NCI-H2227 (cell line): ENCODE results near the gene RPTOR.

Experiments
- DNase-seq: peaks from one replicate; lab custom pipeline; 2025; ENCODE audit not compliant: unreplicated experiment; lab: John Stamatoyannopoulos, UW

Gene RPTOR

GRCh38 chr17:80856863-80857755 is 312.5 kb downstream of the RPTOR start:
- DNase-seq: no peak

GRCh38 chr17:80857756-80858171 is 313.1 kb downstream of the RPTOR start:
- no peak for DNase-seq

DNA sequence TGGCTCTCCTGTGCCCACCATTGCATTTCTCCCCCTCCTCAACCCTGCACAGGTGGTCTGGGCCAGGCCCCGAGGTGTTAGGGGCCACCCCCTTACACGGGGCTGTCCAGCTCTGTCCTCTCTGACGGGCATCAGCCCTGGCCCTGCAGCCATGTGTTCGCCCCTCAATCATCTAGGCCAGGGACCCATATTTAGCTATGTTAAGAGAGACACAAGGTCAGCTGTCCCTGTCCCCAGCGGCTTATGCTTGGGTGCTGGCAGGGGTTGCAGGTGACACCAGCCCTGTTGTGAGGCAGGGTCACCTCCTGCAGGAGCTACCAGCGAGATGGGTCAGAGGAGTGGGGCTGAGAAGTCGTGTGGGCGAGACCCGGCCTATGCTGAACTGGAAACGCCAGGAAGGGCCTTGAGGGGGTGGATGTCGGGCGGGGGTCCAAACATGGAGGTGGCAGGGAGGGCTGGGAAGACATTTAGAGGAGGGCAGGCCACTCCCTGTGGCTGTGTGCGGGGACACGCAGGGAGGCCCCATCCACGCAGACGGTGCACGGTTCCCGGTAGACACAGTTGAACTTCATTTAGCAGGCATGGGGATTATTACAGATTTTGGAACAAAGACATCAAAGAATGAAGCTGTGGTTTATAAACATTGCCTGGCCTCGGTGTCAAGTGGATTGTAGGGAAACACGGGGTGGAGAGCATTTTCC is 313.8 kb downstream of the RPTOR start:
- DNase-seq: no peak

DNA sequence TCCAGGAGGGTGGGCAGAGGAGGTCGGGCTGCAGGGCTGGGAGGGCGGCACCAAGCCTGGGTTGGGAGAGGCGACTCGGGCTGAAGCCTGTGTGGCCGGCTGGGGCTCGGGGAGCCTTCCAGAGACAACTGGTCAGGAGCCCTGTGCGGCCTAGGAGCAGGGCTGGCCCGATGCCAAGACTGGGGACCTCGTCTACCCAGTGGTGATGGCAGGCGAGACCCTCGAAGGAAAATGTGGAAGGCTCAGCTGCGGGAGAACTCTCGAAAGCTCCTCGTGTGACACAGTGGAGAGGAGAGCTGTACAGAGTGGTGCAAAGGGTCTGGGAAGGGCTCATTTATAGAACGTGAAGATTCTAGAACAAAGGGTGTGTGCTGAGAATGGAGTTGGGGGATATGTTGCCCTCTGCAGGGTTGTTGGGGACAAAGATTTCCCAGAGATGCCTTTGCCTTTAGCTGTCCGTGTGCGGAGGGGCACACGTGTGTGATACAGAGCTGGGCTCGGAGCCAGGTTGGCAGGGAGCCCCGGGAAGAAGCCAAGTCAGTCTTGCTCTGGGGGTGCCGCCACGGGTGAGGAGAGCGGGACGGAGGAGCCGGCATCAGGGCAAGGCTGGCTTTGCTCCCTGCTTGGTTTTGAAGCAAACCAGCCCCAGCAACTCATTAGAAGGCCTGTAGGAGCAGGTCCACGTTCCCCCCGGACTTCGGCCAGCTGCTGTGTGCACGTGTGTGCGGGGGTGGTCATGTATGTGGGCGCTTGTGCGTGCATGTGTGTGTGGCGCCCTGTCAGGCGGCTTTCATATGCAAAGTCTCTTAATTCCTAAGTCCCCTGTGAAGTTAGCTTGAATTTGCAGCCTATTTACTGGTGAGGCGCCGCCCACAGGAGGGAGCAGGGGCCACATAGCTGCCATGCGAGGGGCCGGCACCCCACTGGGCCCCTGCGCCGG is 314.6 kb downstream of the RPTOR start:
- no peak for DNase-seq

- no peak for DNase-seq
These were observed 315.5 kb downstream of the RPTOR start for GRCh38 chr17:80860101-80860671.

DNA sequence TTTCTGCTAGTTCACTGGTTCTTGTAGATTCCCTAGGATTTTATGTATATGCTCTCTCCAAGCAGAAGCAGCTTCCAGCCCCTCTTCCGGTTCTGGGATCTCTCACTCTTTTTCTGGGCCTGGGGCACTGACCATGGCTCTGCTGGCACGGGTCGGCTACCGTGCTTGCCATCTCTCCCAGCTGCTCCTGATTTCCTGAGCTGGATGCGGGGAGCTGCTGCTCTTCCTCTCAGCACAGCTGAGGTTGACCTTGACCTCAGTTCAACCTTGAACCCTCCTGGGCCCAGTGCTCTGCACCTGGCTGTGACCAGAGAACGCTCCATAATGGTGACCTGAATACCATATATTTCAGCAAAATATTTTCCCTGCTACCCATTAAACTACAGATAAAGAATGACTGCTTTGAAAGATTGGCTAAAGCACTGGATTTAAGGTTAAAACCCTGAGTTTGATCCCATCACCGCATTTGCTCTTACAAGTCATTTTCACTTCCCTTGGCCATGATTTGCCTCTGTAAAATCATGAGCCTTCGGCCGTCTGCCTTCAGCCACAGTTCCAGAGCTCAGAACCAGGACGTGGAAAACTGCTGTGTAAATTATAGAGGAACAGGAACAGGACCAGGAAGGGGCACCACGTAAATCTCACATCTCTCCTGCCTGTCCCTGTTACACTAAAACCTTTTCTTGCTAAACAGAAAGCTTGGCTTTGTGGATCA is 316.2 kb downstream of the RPTOR start:
- no peak for DNase-seq

- DNase-seq: no peak
These were observed 316.8 kb downstream of the RPTOR start for GRCh38 chr17:80861418-80861815.

DNA sequence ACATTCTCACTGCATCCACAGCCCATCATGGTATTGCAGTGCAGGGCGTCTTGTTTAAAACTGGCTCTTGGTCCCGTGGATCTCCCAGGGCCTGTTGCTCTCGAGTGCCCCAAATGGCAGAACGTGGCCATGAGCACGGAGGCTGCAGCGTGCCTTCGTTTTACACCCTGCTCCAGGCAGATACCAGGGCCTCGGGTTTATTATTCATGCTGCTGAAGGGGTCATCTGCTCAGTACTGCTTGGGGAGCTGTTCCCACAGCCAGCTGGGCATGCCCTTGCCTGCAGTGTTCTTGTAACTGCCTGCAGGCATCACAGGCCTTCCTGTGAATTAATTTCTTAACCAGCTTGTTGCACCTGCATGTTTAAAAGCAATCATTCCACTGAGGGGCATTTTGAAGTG is 317.3 kb downstream of the RPTOR start:
- DNase-seq: no peak

GRCh38 chr17:80862481-80862961 is 317.9 kb downstream of the RPTOR start:
- no peak for DNase-seq

DNA sequence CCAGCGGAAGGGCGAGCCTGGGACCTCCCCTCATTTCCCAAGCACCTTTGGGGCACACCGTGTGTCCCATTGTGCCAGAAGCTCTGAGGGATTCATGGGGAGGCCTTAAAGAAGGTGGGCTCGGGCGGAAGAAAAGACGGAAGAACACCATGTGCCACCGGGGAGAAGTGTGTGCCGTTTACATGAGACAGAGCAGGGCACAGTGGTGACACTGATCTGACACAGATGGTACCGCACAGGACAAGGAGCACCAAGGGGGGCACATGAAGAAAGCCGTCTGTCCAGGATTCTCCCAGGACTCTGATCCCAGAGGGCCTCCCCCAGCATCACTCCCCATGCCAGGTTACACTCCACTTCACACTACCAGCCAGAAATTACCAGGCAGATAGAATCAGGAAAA is 318.3 kb downstream of the RPTOR start:
- no peak for DNase-seq

- no peak for DNase-seq
These were observed 319.0 kb downstream of the RPTOR start for GRCh38 chr17:80863626-80864025.

GRCh38 chr17:80864751-80865150 is 320.1 kb downstream of the RPTOR start:
- DNase-seq: no peak

- DNase-seq: peak; percentile 52
These were observed 321.6 kb downstream of the RPTOR start for GRCh38 chr17:80866050-80866793.

DNA sequence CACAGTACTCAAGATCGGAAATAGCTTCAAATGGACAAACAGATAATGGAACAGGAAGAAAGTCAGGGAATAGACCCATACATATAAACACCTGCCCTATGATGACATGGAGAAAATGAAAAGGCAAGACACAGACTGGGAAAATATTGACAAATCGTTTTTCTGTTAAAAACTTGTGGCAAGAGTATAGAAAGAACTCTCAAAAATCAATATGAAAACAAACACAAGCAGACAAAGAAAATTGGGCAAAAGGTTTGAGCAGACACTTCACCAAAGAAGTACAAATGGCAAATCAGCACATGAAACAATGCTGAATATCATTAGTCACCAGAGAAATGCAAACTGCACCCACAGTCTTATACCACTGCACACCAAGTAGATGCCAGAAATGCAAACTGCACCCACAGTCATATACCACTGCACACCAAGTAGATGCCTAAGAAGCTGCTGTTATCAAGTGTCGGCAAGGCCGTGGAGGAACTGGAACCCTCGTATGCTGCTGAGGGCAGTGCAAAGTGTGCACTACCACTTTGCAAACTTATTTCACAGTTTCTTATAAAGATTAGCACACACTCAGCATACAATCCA is 323.5 kb downstream of the RPTOR start:
- no peak for DNase-seq

GRCh38 chr17:80869481-80870145 is 325.0 kb downstream of the RPTOR start:
- no peak for DNase-seq

DNA sequence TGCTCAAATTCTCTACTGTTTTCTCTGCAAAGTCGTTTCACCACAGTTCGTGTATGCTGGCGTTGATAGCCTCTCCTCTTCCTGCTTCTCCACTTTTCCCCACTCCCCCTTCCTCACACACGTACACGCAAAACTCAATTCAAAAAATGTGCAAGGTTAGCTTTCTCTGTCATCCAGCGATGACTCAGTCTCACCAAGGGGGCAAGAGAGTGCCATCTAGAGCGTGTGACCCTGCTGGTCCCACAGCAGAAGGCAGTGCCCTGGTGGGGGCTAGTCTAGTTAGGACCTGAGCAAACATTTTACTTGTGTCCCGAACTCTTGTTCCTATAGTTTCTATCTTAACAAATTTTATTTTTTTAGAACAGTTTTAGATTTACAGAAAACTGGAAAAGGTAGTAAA is 325.8 kb downstream of the RPTOR start:
- no peak for DNase-seq

GRCh38 chr17:80871341-80871740 is 326.7 kb downstream of the RPTOR start:
- no peak for DNase-seq

DNA sequence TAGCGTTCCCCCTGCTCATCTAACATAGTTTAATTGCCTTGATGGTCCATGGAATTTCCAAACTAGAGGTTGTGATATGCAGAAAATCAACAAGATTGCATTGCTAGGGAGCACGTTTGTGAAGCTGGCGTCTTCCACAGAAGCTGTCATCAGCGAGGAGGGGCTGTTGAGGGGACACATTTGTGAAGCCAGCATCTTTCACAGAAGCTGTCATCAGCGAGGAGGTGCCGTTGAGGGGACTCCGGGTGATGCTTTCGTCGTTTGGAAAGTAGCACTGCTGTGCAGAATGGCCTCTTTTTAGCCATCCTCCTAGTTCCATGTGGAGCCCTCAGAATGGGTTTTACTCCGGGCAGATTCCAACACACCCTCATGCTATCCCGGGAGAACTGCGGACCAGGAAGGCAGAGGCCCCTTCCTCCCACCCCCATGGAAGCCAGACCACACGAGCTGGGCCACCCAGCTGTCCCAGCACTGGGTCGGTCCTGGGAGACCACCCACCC is 327.4 kb downstream of the RPTOR start:
- no peak for DNase-seq
